GM23338 (cell line): ENCODE measurements around the gene CD33. TPM values are rescaled to one million over a fixed set of nuclear protein-coding genes. Genes with fewer than 3 reads are reported as not detected.
A peak's percentile ranks its signal among the peaks of the same experiment; 100 is the strongest.

Experiments used
- ATAC-seq: fragments of 200-7000 bp; cut with Tn5 transposase; 3 replicates; pipeline ENCODE4 v1.9.1; 2020
- DNase-seq: peaks from one replicate; pipeline ENCODE4 v3.0.0-alpha.2; 2015; ENCODE audit warnings: low spot score
- H2AFZ ChIP-seq: fragments of 200-600 bp; sonication (generic); 2 replicates; pipeline ENCODE4 v1.8.0; 2016; ENCODE audit warnings: antibody characterized with exemption, mild to moderate bottlenecking, moderate library complexity
- H3F3A ChIP-seq: fragments of 200-600 bp; sonication (generic); replicated peaks from 2 replicates; pipeline ENCODE4 v1.8.0; 2017; ENCODE audit warnings: antibody characterized with exemption, mixed run types, low read depth
- H3K27ac ChIP-seq: fragments of 200-600 bp; sonication (generic); 2 replicates; pipeline ENCODE4 v1.6.1; 2016; ENCODE audit warnings: low read depth
- H3K27me3 ChIP-seq: fragments of 200-600 bp; sonication (generic); 2 replicates; pipeline ENCODE4 v1.8.0; 2016; ENCODE audit warnings: mild to moderate bottlenecking, mixed run types, moderate library complexity; ENCODE audit not compliant: insufficient read depth
- H3K36me3 ChIP-seq: fragments of 200-600 bp; sonication (generic); 2 replicates; pipeline ENCODE4 v1.8.0; 2016; ENCODE audit warnings: mild to moderate bottlenecking; ENCODE audit not compliant: insufficient read depth
- H3K4me1 ChIP-seq: fragments of 200-600 bp; sonication (generic); 2 replicates; pipeline ENCODE4 v1.8.0; 2016; ENCODE audit warnings: mild to moderate bottlenecking, moderate library complexity; ENCODE audit not compliant: insufficient read depth
- H3K4me2 ChIP-seq: fragments of 200-600 bp; sonication (generic); 2 replicates; pipeline ENCODE4 v1.7.1; 2017; ENCODE audit warnings: mixed run types
- H3K4me3 ChIP-seq: fragments of 200-600 bp; sonication (generic); 2 replicates; pipeline ENCODE4 v1.6.1; 2016; ENCODE audit warnings: mixed run types
- H3K79me2 ChIP-seq: fragments of 200-600 bp; sonication (generic); replicated peaks from 2 replicates; pipeline ENCODE4 v1.8.0; 2017; ENCODE audit warnings: mild to moderate bottlenecking; ENCODE audit not compliant: insufficient read depth
- H3K9me2 ChIP-seq: fragments of 200-600 bp; sonication (generic); 2 replicates; pipeline ENCODE4 v1.8.0; 2017; ENCODE audit not compliant: insufficient read depth
- H4K20me1 ChIP-seq: fragments of 200-600 bp; sonication (generic); replicated peaks from 2 replicates; pipeline ENCODE4 v1.8.0; 2017; ENCODE audit warnings: mild to moderate bottlenecking; ENCODE audit not compliant: insufficient read depth
- H3K27ac Mint-ChIP-seq: 2 replicates; pipeline ENCODE4 v1.8.0; 2020; ENCODE audit warnings: inconsistent platforms, mild to moderate bottlenecking, moderate library complexity, mixed read lengths
- H3K27me3 Mint-ChIP-seq: 3 replicates; pipeline ENCODE4 v1.8.0; 2022; ENCODE audit warnings: low read depth, mild to moderate bottlenecking, moderate library complexity, mixed read lengths, inconsistent platforms; ENCODE audit not compliant: insufficient read depth, poor library complexity
- H3K36me3 Mint-ChIP-seq: 3 replicates; pipeline ENCODE4 v1.8.0; 2021; ENCODE audit warnings: low read depth, mild to moderate bottlenecking, inconsistent platforms, moderate library complexity, mixed read lengths
- H3K4me1 Mint-ChIP-seq: 3 replicates; pipeline ENCODE4 v1.8.0; 2020; ENCODE audit warnings: mild to moderate bottlenecking, inconsistent platforms, mixed read lengths
- H3K4me3 Mint-ChIP-seq: 3 replicates; pipeline ENCODE4 v1.8.0; 2021; ENCODE audit warnings: moderate library complexity, mild to moderate bottlenecking, inconsistent platforms, mixed read lengths
- H3K9me3 Mint-ChIP-seq: 3 replicates; pipeline ENCODE4 v1.8.0; 2020; ENCODE audit warnings: moderate library complexity, mild to moderate bottlenecking, inconsistent platforms, mixed read lengths
- CREB1 ChIP-seq: fragments of 250-450 bp; sonication (Bioruptor Pico); IDR thresholded peaks from 2 replicates; pipeline ENCODE4 v1.5.0; 2020; ENCODE audit warnings: low read depth, mild to moderate bottlenecking, moderate library complexity
- EZH2 ChIP-seq: fragments of 200-600 bp; sonication (generic); IDR thresholded peaks from one replicate; pipeline ENCODE4 v1.8.0; 2017; ENCODE audit warnings: antibody characterized with exemption, mild to moderate bottlenecking, low read depth; ENCODE audit not compliant: unreplicated experiment
- EZH2phosphoT487 ChIP-seq: fragments of 200-600 bp; sonication (generic); IDR thresholded peaks from one replicate; pipeline ENCODE4 v1.8.1; 2018; ENCODE audit warnings: antibody characterized with exemption; ENCODE audit not compliant: unreplicated experiment
- NANOG ChIP-seq: IDR thresholded peaks from 2 replicates; pipeline ENCODE4 v1.6.1; 2016; ENCODE audit warnings: antibody characterized with exemption, borderline replicate concordance
- POLR2AphosphoS5 ChIP-seq: IDR thresholded peaks from 2 replicates; pipeline ENCODE4 v1.6.1; 2016; ENCODE audit warnings: antibody characterized with exemption, low read depth
- STAT1 ChIP-seq: IDR thresholded peaks from one replicate; pipeline ENCODE4 v1.6.1; 2016; ENCODE audit warnings: antibody characterized with exemption; ENCODE audit not compliant: unreplicated experiment
- ZNF114 ChIP-seq: fragments of 250-450 bp; sonication (Bioruptor Pico); IDR thresholded peaks from 2 replicates; pipeline ENCODE4 v1.5.0; 2020; ENCODE audit warnings: mild to moderate bottlenecking, moderate library complexity
- ZNF331 ChIP-seq: fragments of 250-450 bp; sonication (Bioruptor Pico); IDR thresholded peaks from 2 replicates; pipeline ENCODE4 v1.5.0; 2020; ENCODE audit warnings: low read depth, mild to moderate bottlenecking, moderate library complexity
- polyA plus RNA-seq: library from polyadenylated mRNA; unstranded; fragments of >200 nt; fragmentation: Nextera tagmentation; extraction: Ambion mirVana; gene quantifications from 2 replicates; pipeline ENCODE4 v1.2.1, GENCODE V29; 2016
- total RNA-seq: library from RNA; depleted of rRNA; stranded (reverse); fragments of >200 nt; shearing (Covaris generic); gene quantifications from 2 replicates; pipeline ENCODE4 v1.2.3, GENCODE V29; 2014
- TF ChIP-seq, protein P1 (sequence below), 2 experiments: fragments of 200-600 bp in 1 of 2; sonication (generic) in 1 of 2; conservative IDR thresholded peaks; 2 replicates each; pipeline versions ENCODE4 v1.5.1 to v1.6.1; 2016 to 2017; ENCODE audit warnings: antibody characterized with exemption in 2 of 2, low read depth in 2 of 2, mild to moderate bottlenecking in 2 of 2, moderate library complexity in 1 of 2

The CD33 gene
- total and polyA plus RNA-seq, 2 experiments from 2014 or later = 0.45 TPM; not detected in 1

DNA sequence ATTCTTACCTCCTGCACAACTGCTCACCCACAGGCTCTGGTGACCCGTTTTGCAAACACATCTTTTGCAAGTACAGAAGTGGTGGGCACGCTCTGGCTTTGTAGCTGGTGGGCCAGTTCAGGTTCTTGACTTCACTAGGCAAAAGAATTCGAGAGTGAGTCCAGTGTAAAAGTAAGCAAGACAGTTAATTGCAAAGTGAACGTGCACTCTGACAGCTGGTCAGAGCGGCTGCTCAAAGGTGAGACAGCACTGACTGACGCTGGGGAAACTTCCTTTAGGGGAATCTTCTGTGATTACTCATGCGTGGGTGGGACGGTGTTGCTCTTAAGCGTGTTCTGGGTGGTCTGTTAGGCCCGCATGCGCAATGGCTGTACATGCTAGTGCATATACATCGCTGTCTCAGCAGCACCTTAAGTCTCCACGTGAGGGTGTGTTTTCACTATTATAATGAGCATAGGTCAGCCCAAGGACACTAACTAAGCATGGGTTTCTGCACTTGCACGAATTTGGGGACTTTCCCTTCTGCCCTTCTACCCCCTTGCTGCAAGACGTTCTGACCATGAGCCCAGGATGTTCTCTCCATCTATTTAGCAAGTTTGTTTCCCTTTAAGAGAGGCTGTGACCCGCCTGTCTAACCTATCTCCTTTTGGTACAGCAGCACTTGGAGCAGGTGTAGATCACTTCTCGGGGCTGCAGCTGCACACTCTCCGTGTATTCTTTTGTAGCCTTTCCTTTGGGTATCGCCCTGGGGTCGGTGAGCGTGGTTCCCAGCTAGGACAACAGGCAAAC lies 30.2 kb upstream of the CD33 start:
- no peaks in the 10 kb centered on the region for H3K27me3 Mint-ChIP-seq
- Histone ChIP-seq H3K4me3 (no peak overlapping the region), H2AFZ (0 out of 2 replicates have a peak overlapping the region, but pooled peaks have one; percentile 7), H3F3A (no peaks in the 10 kb centered on the region), H4K20me1 (no peaks in the 10 kb centered on the region), H3K36me3 (no peaks in the 10 kb centered on the region), H3K4me1 (no peaks in the 10 kb centered on the region), H3K27ac (no peak overlapping the region), H3K4me2 (no peak overlapping the region), H3K79me2 (no peaks in the 10 kb centered on the region), H3K9me2 (no peaks in the 10 kb centered on the region; the same call in 1 of the 2 replicates), H3K27me3 (no peaks in the 10 kb centered on the region)
- H3K36me3 Mint-ChIP-seq = no peaks in the 10 kb centered on the region
- ATAC-seq = no peak
- no peak overlapping the region for H3K4me3 Mint-ChIP-seq
- DNase-seq = no peak
- TF ChIP-seq STAT1 = no peak
- no peak for TF ChIP-seq NANOG
- peaks cover 43% of the 10 kb centered on the region for H3K9me3 Mint-ChIP-seq
- no peaks in the 10 kb centered on the region for H3K4me1 Mint-ChIP-seq
- H3K27ac Mint-ChIP-seq = no peak overlapping the region

DNA sequence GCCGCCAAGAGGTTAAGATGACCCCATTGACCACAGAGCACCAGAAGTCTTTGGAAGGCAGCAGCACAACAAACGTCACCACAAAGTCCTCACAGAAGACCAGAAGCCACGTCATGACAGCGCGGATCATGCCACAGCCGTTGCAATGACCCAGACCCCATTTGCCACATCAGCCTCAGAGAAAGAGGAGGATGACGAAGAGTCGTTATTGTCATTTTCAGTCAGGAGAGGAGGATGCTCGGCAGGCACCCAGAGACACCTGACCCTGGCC lies 29.6 kb upstream of the CD33 start:
- H2AFZ ChIP-seq = no peak overlapping the region
- no peaks in the 10 kb centered on the region for H3K79me2 ChIP-seq
- no peak overlapping the region for H3K4me3 ChIP-seq
- H4K20me1 ChIP-seq = no peaks in the 10 kb centered on the region
- ATAC-seq = no peak
- no peak overlapping the region for H3K4me3 Mint-ChIP-seq
- no peaks in the 10 kb centered on the region for H3K4me1 ChIP-seq
- no peak for DNase-seq
- peaks cover 1% of the 10 kb centered on the region for H3K27me3 Mint-ChIP-seq
- H3F3A ChIP-seq = no peaks in the 10 kb centered on the region
- peaks cover 48% of the 10 kb centered on the region for H3K9me3 Mint-ChIP-seq
- no peaks in the 10 kb centered on the region for H3K27me3 ChIP-seq
- H3K4me2 ChIP-seq = no peak overlapping the region
- no peak overlapping the region for H3K27ac ChIP-seq
- H3K27ac Mint-ChIP-seq = no peak overlapping the region
- no peaks in the 10 kb centered on the region for H3K36me3 ChIP-seq
- H3K4me1 Mint-ChIP-seq = no peaks in the 10 kb centered on the region
- TF ChIP-seq EZH2phosphoT487 = no peak
- H3K36me3 Mint-ChIP-seq = no peaks in the 10 kb centered on the region
- H3K9me2 ChIP-seq = no peaks in the 10 kb centered on the region; the same call in 1 of the 2 replicates

DNA sequence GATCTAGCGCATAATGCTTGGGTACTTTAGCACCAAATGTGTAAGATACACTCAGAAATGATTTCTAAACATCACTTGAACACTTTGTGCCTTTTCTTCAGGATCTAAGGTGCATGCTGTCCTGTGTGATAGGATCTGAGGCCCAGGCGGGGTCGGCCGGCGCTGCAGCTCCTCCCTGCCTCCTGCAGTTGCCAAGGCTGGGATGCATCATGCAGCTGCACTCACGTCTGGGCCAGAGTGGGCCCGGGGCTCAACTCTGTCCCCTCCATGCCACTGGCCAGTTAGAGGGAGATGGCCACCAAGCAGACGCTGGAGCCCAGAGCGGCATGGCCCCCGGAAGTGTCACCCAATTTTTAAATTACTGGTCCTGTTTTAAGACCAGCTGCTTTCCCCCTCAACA lies 29.3 kb upstream of the CD33 start:
- Mint-ChIP-seq H3K27me3 (peaks cover 3% of the 10 kb centered on the region), H3K4me1 (no peaks in the 10 kb centered on the region), H3K4me3 (no peak overlapping the region), H3K36me3 (no peaks in the 10 kb centered on the region; the same call in 2 of the 3 replicates), H3K9me3 (peaks cover 52% of the 10 kb centered on the region), H3K27ac (no peak overlapping the region)
- no peak overlapping the region for H2AFZ ChIP-seq
- H3K4me3 ChIP-seq = no peak overlapping the region
- H3K9me2 ChIP-seq = no peaks in the 10 kb centered on the region; the same call in 1 of the 2 replicates
- no peaks in the 10 kb centered on the region for H3K4me1 ChIP-seq
- H3K27me3 ChIP-seq = no peaks in the 10 kb centered on the region
- no peak for ATAC-seq
- H4K20me1 ChIP-seq = no peaks in the 10 kb centered on the region
- no peaks in the 10 kb centered on the region for H3K79me2 ChIP-seq
- H3F3A ChIP-seq = no peaks in the 10 kb centered on the region
- no peak overlapping the region for H3K4me2 ChIP-seq
- no peak for DNase-seq
- no peak overlapping the region for H3K27ac ChIP-seq
- no peaks in the 10 kb centered on the region for H3K36me3 ChIP-seq
- no peak for TF ChIP-seq EZH2phosphoT487
- no peak for TF ChIP-seq ZNF114 (CRISPR knock-in tag)
- TF ChIP-seq CREB1 = no peak
- no peak for TF ChIP-seq POLR2AphosphoS5
- no peak for TF ChIP-seq STAT1
- TF ChIP-seq, protein P1, sequence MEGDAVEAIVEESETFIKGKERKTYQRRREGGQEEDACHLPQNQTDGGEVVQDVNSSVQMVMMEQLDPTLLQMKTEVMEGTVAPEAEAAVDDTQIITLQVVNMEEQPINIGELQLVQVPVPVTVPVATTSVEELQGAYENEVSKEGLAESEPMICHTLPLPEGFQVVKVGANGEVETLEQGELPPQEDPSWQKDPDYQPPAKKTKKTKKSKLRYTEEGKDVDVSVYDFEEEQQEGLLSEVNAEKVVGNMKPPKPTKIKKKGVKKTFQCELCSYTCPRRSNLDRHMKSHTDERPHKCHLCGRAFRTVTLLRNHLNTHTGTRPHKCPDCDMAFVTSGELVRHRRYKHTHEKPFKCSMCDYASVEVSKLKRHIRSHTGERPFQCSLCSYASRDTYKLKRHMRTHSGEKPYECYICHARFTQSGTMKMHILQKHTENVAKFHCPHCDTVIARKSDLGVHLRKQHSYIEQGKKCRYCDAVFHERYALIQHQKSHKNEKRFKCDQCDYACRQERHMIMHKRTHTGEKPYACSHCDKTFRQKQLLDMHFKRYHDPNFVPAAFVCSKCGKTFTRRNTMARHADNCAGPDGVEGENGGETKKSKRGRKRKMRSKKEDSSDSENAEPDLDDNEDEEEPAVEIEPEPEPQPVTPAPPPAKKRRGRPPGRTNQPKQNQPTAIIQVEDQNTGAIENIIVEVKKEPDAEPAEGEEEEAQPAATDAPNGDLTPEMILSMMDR (conservative IDR thresholded peaks at IDR 0.05; ENCODE audit: low read depth in 2 of 2) = no peak
- TF ChIP-seq ZNF331 (CRISPR knock-in tag) = no peak
- no peak for TF ChIP-seq EZH2
